ENCODE results near the gene ZNF423.
"Not testable (repeated sequence)": the region's sequence is repeated elsewhere in the genome, so short reads cannot be mapped to it uniquely, and the experiment has no call there.

The ZNF423 gene

DNA sequence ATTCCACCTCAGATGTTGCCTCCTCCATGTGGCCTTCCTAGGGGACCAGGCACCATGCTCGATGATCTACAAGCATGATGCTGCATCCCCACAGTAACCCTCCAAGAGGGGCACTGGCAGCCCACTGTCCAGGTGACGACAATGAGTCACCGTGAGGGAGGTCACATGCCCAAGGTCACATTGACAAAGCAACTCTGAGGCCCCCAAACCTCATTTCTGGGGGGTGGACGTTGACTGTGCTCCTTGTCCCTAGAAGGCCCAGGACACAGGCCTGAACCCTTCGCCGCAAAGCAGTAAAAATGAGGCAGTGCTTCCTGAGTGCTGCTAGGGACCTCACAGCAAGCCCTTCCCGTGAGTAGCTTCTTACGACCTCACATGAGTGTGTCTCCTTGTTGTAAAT is 345.8 kb downstream of the ZNF423 start:
- no peaks in the 10 kb centered on the region for H3K9me3 ChIP-seq (ENCODE audit: control insufficient read depth, low read length)
- H3K79me2 ChIP-seq, result no peaks in the 10 kb centered on the region
- H3K4me2 ChIP-seq (ENCODE audit: low read length), result no peak overlapping the region
- no peak overlapping the region for H3K4me3 ChIP-seq (ENCODE audit: low read depth, low read length)
- TF ChIP-seq CTCF (IDR thresholded peaks at IDR 0.05), result no peak
- no peaks in the 10 kb centered on the region for H3K4me1 ChIP-seq
- H3K9ac ChIP-seq, result no peak overlapping the region
- no peaks in the 10 kb centered on the region for H3K36me3 ChIP-seq (ENCODE audit: control insufficient read depth, insufficient read depth, low read length)
- H2AFZ ChIP-seq, result no peak overlapping the region
- H3K27ac ChIP-seq, result no peak overlapping the region
- H3K27me3 ChIP-seq (ENCODE audit: control insufficient read depth, insufficient read depth, low read length), result no peaks in the 10 kb centered on the region

- H3K27ac ChIP-seq, H2AFZ ChIP-seq: not testable (repeated sequence)
Measured at GRCh38 chr16:49506058-49507013, 349.6 kb downstream of the ZNF423 start.

GRCh38 chr16:49505556-49505955 is 350.4 kb downstream of the ZNF423 start:
- Histone ChIP-seq H3K79me2 (no peaks in the 10 kb centered on the region), H3K27me3 (ENCODE audit: control insufficient read depth, insufficient read depth, low read length) (no peaks in the 10 kb centered on the region), H3K4me2 (ENCODE audit: low read length) (no peak overlapping the region), H3K27ac (no peak overlapping the region), H3K9ac (no peak overlapping the region), H3K36me3 (ENCODE audit: control insufficient read depth, insufficient read depth, low read length) (no peaks in the 10 kb centered on the region), H2AFZ (no peak overlapping the region), H3K4me3 (ENCODE audit: low read depth, low read length) (no peak overlapping the region), H3K9me3 (ENCODE audit: control insufficient read depth, low read length) (no peaks in the 10 kb centered on the region), H3K4me1 (no peaks in the 10 kb centered on the region)
- no peak for TF ChIP-seq CTCF (IDR thresholded peaks at IDR 0.05)

More at GRCh38 chr16:49506058-49507013, 349.6 kb downstream of the ZNF423 start:
- not testable (repeated sequence) for H3K4me2 ChIP-seq (ENCODE audit: low read length); H3K27me3 ChIP-seq (ENCODE audit: control insufficient read depth, insufficient read depth, low read length); H3K9ac ChIP-seq; H3K79me2 ChIP-seq; H3K36me3 ChIP-seq (ENCODE audit: control insufficient read depth, insufficient read depth, low read length); H3K4me3 ChIP-seq (ENCODE audit: low read depth, low read length); H3K4me1 ChIP-seq; H3K9me3 ChIP-seq (ENCODE audit: control insufficient read depth, low read length)

GRCh38 chr16:49504626-49505025 is 351.3 kb downstream of the ZNF423 start:
- Histone ChIP-seq H3K4me2 (ENCODE audit: low read length) (no peak overlapping the region), H3K36me3 (ENCODE audit: control insufficient read depth, insufficient read depth, low read length) (no peaks in the 10 kb centered on the region), H3K27me3 (ENCODE audit: control insufficient read depth, insufficient read depth, low read length) (no peaks in the 10 kb centered on the region), H3K79me2 (no peaks in the 10 kb centered on the region), H3K9me3 (ENCODE audit: control insufficient read depth, low read length) (no peaks in the 10 kb centered on the region), H3K9ac (no peak overlapping the region), H2AFZ (no peak overlapping the region), H3K4me3 (ENCODE audit: low read depth, low read length) (no peak overlapping the region), H3K4me1 (no peaks in the 10 kb centered on the region), H3K27ac (no peak overlapping the region)
- no peak for TF ChIP-seq CTCF (IDR thresholded peaks at IDR 0.05)

DNA sequence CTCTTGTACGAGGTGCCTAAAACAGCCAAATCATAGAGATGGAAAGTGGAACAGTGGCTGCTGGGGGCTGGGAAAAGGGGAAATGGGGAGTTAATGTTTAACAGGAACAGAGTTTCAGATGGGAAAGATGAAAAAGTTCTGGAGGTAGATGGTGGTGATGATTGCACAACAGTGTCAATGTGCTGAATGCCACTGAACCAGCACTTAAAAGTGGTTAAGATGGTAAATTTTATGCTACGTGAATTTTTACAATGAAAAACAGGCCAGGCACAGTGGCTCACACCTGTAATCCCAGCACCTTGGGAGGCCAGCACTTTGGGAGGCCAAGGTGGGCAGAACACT is 351.9 kb downstream of the ZNF423 start:
- H3K9me3 ChIP-seq (ENCODE audit: control insufficient read depth, low read length), result no peaks in the 10 kb centered on the region
- no peak for TF ChIP-seq CTCF (IDR thresholded peaks at IDR 0.05)
- no peak overlapping the region for H3K4me2 ChIP-seq (ENCODE audit: low read length)
- H3K27ac ChIP-seq, result no peak overlapping the region
- no peak overlapping the region for H3K9ac ChIP-seq
- no peaks in the 10 kb centered on the region for H3K36me3 ChIP-seq (ENCODE audit: control insufficient read depth, insufficient read depth, low read length)
- no peaks in the 10 kb centered on the region for H3K4me1 ChIP-seq
- H3K4me3 ChIP-seq (ENCODE audit: low read depth, low read length), result no peak overlapping the region
- no peak overlapping the region for H2AFZ ChIP-seq
- H3K27me3 ChIP-seq (ENCODE audit: control insufficient read depth, insufficient read depth, low read length), result no peaks in the 10 kb centered on the region
- H3K79me2 ChIP-seq, result no peaks in the 10 kb centered on the region
